ENCODE results near the gene KDM4D.
"Not testable (repeated sequence)": the region's sequence is repeated elsewhere in the genome, so short reads cannot be mapped to it uniquely, and the experiment has no call there.

DNA sequence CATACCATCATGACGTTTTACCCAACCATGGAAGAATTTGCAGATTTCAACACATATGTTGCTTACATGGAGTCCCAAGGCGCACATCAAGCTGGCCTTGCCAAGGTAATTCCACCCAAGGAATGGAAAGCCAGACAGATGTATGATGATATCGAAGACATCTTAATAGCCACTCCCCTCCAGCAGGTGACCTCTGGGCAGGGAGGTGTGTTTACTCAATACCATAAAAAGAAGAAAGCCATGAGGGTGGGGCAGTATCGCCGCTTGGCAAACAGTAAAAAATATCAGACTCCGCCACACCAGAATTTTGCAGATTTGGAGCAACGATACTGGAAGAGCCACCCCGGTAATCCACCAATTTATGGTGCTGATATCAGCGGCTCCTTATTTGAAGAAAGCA, 52.1 kb downstream of the KDM4D start:
- not testable (repeated sequence) for TF ChIP-seq EP300, POLR2A, CTCF, POLR2AphosphoS5 (IDR thresholded peaks at IDR 0.05)

All from suprapubic skin (tissue), 4 donors.